Subcutaneous abdominal adipose tissue (tissue), 5 donors: ENCODE measurements around the gene ZNF462.

Experiments
- H3K27ac ChIP-seq: one replicate; pipeline ENCODE4 v1.7.0; 2013; ENCODE audit warnings: low read depth, mild to moderate bottlenecking, inconsistent platforms, low read length, moderate library complexity
- H3K27me3 ChIP-seq, 5 donors: one replicate each; pipeline ENCODE4 v1.7.0; 2013; ENCODE audit warnings: low read length in 5 of 5, inconsistent platforms in 1 of 5; ENCODE audit not compliant: control insufficient read depth in 5 of 5, insufficient read depth in 4 of 5
- H3K36me3 ChIP-seq, 5 donors: one replicate each; pipeline ENCODE4 v1.7.0; 2013; ENCODE audit warnings: low read length in 5 of 5; ENCODE audit not compliant: control insufficient read depth in 5 of 5, insufficient read depth in 5 of 5
- H3K4me1 ChIP-seq, 5 donors: one replicate each; pipeline ENCODE4 v1.7.0; 2013; ENCODE audit warnings: low read length in 5 of 5, mild to moderate bottlenecking in 3 of 5, moderate library complexity in 1 of 5; ENCODE audit not compliant: control insufficient read depth in 5 of 5, insufficient read depth in 5 of 5
- H3K4me3 ChIP-seq, 5 donors: one replicate each; pipeline ENCODE4 v1.7.0; 2013; ENCODE audit warnings: low read length in 5 of 5, low read depth in 1 of 5
- H3K9ac ChIP-seq, 5 donors: one replicate each; pipeline ENCODE4 v1.7.0; 2013; ENCODE audit warnings: low read length in 5 of 5, mild to moderate bottlenecking in 4 of 5, moderate library complexity in 3 of 5
- H3K9me3 ChIP-seq, 5 donors: one replicate each; pipeline ENCODE4 v1.7.0; 2013; ENCODE audit warnings: low read length in 5 of 5; ENCODE audit not compliant: control insufficient read depth in 5 of 5
- donor health status: healthy.
- donor health status: healthy.
- donor health status: healthy.
- donor health status: healthy.
- donor health status: healthy.

Gene ZNF462

DNA sequence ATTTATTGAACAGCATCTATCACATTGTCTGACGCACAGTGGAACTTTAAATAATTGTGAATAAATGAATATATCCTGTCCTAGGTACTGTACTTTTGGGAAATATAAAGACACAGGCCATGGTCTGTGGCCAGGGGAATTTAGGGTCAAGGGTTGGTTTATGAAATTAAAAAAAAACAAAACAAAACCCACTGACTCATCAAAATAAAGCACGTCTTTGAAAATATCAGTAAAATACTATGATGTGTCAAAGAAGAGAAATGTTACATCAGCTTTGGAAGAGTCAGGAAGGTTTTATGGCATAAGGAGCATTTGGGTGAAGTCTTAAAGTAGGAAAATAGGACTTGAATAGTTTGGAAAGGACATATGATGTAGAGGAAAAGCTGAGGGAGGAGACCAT lies 70.5 kb downstream of the ZNF462 start:
- H3K9me3 ChIP-seq: no peaks in the 10 kb centered on the region
- H3K27me3 ChIP-seq: no peaks in the 10 kb centered on the region
- peaks cover 15 to 46% (median 42%) of the 10 kb centered on the region in 5 donors for H3K36me3 ChIP-seq
- H3K4me3 ChIP-seq: no peak overlapping the region
- H3K27ac ChIP-seq: no peak overlapping the region
- no peak overlapping the region for H3K9ac ChIP-seq
- H3K4me1 ChIP-seq: peaks cover 0 to 16% (median 14%) of the 10 kb centered on the region in 5 donors

DNA sequence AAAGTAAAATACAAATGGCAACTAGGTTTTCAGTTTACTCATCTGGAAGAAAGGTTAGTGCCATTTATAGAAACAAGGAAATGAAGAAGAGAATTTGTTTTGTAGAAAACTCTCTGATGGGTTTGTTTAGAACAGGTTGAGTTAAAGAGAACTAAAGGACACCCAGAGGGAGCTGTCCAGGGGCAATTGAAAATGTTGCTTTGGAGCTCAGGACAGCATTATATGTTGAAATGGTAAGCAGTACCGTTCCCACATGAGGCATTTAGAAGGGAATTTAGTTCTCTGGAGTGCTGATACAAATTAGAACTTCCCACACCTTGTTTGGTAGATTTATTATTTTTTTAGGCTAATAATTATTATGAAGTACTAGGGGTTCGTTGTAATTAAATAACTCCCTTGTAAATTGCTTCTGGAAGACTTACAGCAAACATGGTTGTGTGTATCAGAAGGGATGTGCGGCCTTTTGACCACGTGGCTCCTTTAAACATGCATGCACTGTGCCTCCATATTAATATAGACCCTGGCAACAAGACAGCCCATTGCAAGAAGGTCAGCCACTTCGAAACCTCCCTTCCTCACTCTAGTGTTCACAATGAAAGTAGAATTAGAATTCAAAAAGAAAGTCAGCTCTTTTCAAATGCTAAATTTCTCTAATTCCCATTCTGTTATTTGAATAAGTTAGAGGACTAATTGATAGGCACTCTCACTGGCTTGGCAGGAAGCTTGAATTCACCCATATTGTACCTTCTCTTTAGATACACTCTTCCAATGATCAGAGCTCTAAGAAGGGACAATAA lies 71.7 kb downstream of the ZNF462 start:
- Histone ChIP-seq H3K4me1 (peaks cover 0 to 9% (median 7%) of the 10 kb centered on the region in 5 donors), H3K4me3 (no peak overlapping the region), H3K27ac (no peak overlapping the region), H3K9me3 (no peaks in the 10 kb centered on the region), H3K9ac (no peak overlapping the region), H3K36me3 (peaks cover 24 to 52% (median 47%) of the 10 kb centered on the region in 5 donors), H3K27me3 (no peaks in the 10 kb centered on the region)

DNA sequence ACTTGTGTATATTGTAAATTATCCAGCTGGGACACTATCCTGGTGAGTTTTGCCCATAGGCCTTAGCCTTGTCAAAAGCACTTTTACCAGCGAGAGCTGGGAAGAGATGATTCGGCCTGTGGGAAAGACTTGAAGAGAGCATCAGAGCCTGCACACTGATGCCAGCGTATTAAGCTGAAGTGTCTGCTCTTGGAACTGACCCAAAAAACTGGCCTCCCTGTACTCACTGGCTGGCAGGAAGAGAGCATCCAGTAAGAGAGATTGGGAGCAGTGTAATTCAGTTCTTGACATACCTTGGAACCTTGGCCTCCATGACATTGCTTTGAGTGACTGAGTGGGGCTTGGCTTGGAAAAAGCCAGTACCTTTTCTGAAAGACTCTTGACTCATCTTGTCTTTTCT lies 73.7 kb downstream of the ZNF462 start:
- Histone ChIP-seq H3K4me3 (no peak overlapping the region), H3K27ac (no peak overlapping the region), H3K9me3 (no peaks in the 10 kb centered on the region), H3K4me1 (no peaks in the 10 kb centered on the region), H3K9ac (no peak overlapping the region), H3K27me3 (no peaks in the 10 kb centered on the region), H3K36me3 (peaks cover 42 to 54% (median 49%) of the 10 kb centered on the region in 5 donors)

DNA sequence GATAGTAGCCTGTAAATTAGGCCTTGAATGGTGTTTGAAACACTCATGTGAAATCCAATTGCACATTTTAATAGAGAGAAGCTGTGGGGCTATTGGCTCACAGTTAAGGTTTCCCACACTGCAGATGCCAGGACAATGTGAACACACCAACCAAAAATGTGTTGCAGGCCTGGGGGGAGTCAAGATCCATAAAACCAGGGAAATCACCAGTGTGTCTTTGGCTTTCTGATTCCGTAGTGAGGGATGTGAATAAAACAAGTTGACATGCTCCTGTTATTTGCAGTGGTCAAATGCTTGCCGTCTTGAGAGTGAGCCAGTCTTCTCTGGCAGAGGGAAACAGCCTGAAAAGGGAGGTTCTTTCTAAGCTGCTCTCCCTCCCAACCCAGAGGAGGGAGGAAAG lies 79.0 kb downstream of the ZNF462 start:
- Histone ChIP-seq H3K4me1 (peaks cover 0 to 1% (median 0%) of the 10 kb centered on the region in 5 donors), H3K4me3 (no peak overlapping the region), H3K9ac (no peak overlapping the region), H3K9me3 (no peaks in the 10 kb centered on the region), H3K27me3 (no peaks in the 10 kb centered on the region), H3K27ac (no peak overlapping the region), H3K36me3 (peaks cover 30 to 35% (median 32%) of the 10 kb centered on the region in 5 donors)

DNA sequence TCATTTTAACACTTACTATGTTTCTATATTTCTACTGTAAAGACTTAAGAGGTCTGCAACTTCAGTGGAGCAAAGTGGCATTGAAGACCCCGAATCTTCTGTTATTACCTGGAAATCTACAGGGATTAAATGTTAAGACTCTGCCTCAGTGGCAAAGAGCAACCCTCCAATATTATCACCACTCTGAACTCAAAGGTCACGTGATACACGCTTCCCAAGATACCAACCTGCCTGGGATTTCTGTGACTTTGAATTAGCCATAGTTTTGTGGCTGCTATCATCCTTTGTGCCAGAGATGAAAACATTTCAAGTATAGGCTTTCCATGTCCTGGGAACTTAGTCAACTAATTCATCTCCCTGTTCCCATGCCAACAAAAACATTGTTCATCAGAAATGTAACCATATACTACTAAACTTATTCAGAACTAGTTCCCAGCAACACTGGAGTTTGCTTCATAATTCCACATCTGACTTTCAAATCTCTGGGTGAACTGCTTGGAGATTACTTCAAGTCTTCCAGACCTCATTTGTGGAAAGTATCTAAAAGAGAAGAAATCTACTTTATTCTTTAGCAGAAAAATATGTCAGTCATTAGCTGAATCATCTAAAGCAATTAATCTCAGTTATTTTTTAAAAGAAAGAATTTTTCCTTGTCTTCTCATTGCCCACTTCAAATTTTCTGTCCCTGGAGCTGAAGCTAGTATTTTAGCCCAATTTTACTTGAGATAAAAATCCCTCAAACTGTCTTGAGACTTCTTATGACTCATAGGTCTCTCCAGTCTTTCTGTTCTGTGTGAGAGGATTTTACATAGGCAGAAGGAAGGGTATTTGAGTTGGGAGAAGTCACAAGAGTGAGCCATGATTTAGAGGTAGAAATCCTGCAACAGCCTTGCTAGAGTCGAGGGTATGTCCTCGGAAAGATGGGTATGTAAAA lies 83.0 kb downstream of the ZNF462 start:
- H3K9ac ChIP-seq: no peak overlapping the region
- H3K4me1 ChIP-seq: peaks cover 0 to 9% (median 2%) of the 10 kb centered on the region in 5 donors
- no peak overlapping the region for H3K4me3 ChIP-seq
- no peaks in the 10 kb centered on the region for H3K9me3 ChIP-seq
- peak overlapping the region; percentile 13 for H3K27ac ChIP-seq
- no peaks in the 10 kb centered on the region for H3K27me3 ChIP-seq
- H3K36me3 ChIP-seq: peaks cover 9 to 18% (median 11%) of the 10 kb centered on the region in 5 donors

DNA sequence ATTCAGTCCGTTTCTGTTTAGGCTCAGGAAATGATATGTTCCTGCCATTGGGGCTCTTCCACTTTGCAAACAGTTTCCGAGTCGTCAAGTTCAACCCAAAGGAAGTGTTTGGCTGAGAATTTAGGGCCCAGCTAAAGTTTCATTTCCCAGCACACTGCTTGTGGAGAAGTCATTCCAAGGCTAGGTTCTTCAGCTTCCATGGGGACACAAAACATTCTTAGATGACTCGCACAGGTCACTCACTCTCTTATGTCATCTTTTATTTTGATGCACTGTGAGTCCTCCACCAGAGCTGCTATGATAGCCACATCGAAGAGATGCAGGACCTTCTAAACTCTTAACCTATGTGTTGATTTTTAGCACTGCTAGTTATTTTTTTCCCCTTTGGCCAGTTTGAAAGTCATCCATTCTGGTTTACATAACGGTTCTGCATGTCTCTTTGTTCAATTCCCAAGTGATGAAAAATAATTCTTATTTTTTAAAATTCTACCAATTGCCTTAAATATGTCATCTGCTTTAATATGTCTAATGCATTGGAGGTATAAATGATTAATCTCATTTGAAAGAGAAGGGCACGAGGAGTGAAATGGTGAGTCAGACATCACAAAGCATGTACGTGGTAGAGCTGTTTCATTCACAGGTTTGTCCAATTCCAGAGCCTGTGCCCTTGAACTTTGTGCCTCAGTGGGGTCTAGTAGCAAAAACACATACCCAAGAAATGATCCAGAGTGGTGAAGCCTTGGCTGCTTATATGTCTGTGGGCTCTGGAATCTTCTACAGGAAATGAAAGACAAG lies 84.3 kb downstream of the ZNF462 start:
- H3K9me3 ChIP-seq: no peaks in the 10 kb centered on the region
- no peak overlapping the region for H3K27ac ChIP-seq

DNA sequence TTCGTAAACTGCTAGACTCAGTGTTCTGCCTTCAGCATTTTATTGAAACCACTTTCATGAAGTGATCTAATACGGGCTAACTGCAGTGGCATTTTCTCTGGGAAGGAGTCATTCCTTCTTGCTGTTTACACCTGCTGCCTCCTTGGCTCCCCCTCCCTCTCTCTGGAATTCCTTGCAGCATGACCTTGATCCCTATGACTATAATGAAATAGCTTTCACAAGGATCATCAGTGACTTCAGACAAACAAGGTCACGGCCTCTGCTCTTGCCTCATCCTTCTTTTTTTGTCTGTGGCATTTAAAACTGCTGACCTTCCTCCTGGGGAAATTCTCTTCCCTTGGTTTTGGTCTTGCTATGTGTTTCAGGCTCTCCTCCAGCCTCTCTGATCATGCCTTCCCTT lies 90.2 kb downstream of the ZNF462 start:
- H3K9me3 ChIP-seq: no peaks in the 10 kb centered on the region
- H3K9ac ChIP-seq: no peak overlapping the region
- H3K27ac ChIP-seq: no peak overlapping the region
- H3K36me3 ChIP-seq: peaks cover 3 to 21% (median 8%) of the 10 kb centered on the region in 5 donors
- peaks cover 0 to 5% (median 0%) of the 10 kb centered on the region in 5 donors for H3K4me1 ChIP-seq
- no peaks in the 10 kb centered on the region for H3K27me3 ChIP-seq
- no peak overlapping the region for H3K4me3 ChIP-seq

More for the DNA sequence above, 84.3 kb downstream of the ZNF462 start:
- no peak overlapping the region for H3K4me3 ChIP-seq
- peaks cover 0 to 9% (median 2%) of the 10 kb centered on the region in 5 donors for H3K4me1 ChIP-seq
- H3K27me3 ChIP-seq: no peaks in the 10 kb centered on the region
- H3K9ac ChIP-seq: no peak overlapping the region
- H3K36me3 ChIP-seq: peaks cover 3 to 11% (median 7%) of the 10 kb centered on the region in 5 donors

DNA sequence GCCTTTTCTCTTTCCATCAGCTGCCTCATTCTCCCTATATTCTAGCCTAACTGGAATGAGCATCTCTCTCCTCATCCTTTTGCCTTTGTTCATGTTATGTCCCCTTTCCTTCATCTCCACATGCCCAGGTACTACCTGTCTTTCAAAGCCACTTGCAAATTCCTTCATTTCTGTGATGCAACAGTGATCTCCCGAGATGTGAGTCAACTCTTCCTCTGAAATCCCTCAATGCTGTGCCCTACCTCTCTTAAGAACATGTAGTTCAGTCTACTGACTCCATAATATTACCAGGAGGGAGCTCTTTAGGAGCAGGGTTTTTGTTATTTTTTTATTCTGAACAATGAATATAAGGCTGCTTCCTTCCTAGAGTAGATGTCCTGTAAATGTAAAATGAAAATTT lies 91.6 kb downstream of the ZNF462 start:
- Histone ChIP-seq H3K9me3 (no peaks in the 10 kb centered on the region), H3K36me3 (peaks cover 5 to 25% (median 10%) of the 10 kb centered on the region in 5 donors), H3K4me1 (peaks cover 0 to 5% (median 0%) of the 10 kb centered on the region in 5 donors), H3K4me3 (no peak overlapping the region), H3K27me3 (no peaks in the 10 kb centered on the region), H3K27ac (no peak overlapping the region), H3K9ac (no peak overlapping the region)

DNA sequence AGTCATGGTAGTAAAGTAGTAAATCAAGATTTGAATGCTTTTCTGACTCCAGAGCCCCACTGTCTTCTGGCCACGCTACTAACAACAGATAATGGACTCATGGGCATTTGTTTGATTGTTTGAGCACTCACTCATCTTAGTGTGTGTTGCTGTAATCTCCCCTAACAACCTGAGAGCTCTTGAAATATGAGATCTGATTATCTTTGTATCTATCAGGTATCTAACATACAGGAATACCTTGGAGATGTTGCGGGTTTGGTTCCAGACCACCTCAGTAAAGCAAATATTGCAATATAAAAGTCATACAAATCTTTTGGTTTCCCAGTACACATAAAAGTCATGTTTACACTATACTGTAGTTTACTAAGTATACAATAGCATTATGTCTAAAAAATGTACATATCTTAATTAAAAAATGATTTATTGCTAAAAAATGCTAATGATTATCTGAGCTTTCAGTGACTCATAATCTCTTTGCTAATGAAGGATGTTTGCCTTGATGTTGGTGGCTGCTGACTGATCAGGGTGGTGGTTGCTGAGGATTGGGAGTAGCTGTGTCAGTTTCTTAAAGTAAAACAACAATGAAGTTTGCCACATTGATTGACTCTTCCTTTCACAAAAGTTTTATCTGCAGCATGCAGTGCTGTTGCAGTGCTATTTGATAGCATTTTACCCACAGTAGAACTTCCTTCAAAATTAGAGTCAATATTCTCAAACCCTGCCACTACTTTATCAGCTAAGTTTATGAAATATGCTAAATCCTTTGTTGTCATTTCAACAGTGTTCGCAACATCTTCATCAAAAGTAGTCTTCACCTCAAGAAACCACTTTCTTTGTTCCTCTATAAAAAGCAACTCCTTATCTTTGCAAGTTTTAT lies 92.2 kb downstream of the ZNF462 start:
- H3K9me3 ChIP-seq: no peaks in the 10 kb centered on the region
- H3K4me3 ChIP-seq: no peak overlapping the region
- no peak overlapping the region for H3K9ac ChIP-seq
- H3K27ac ChIP-seq: no peak overlapping the region
- H3K36me3 ChIP-seq: peaks cover 5 to 25% (median 7%) of the 10 kb centered on the region in 5 donors
- peaks cover 0 to 5% (median 0%) of the 10 kb centered on the region in 5 donors for H3K4me1 ChIP-seq
- no peaks in the 10 kb centered on the region for H3K27me3 ChIP-seq
